Epithelial cell of proximal tubule (primary cell): ENCODE measurements around the gene RAB40C. TPM values are rescaled to one million over a fixed set of nuclear protein-coding genes. Genes with fewer than 3 reads are reported as not detected.
A peak's percentile ranks its signal among the peaks of the same experiment; 100 is the strongest.

Experiments
- DNase-seq: peaks from one replicate; pipeline ENCODE4 v3.0.0-alpha.2; 2011; ENCODE audit warnings: low read depth
- H3K4me3 ChIP-seq: 2 replicates; pipeline ENCODE4 v1.5.1; 2011; ENCODE audit warnings: low read depth, mild to moderate bottlenecking, low read length
- total RNA-seq: library from RNA; depleted of rRNA; stranded (reverse); fragments of >200 nt; gene quantifications from 2 replicates; pipeline ENCODE4 v1.2.3, GENCODE V29; 2015
- TF ChIP-seq, protein P1 (sequence below): conservative IDR thresholded peaks from 2 replicates; pipeline ENCODE4 v1.5.1; 2012; ENCODE audit warnings: low read depth, mild to moderate bottlenecking, low read length

Gene RAB40C
- total RNA-seq, 1 donor from 2014 or later = 9.9 TPM

DNA sequence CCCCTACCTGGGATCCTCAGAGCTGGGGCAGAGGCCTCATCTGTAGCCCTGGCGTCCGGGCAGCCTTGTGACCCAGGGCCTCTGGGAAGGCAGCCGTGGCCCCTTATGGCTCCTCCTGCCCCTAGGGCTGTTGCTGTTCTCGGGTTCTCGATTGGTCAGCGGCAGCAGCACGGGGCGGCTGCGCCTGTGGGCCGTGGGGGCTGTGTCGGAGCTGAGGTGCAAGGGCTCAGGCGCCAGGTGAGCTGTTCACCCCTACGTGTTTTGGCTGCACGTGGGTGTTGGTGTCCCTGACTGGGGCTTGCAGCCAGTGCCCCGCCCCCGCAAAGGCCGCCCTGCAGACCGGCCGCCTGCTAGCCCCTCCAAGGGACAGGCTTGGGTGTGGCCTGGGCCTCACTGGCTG lies 72.2 kb downstream of the RAB40C start:
- no peak overlapping the region for H3K4me3 ChIP-seq
- TF ChIP-seq, protein P1, sequence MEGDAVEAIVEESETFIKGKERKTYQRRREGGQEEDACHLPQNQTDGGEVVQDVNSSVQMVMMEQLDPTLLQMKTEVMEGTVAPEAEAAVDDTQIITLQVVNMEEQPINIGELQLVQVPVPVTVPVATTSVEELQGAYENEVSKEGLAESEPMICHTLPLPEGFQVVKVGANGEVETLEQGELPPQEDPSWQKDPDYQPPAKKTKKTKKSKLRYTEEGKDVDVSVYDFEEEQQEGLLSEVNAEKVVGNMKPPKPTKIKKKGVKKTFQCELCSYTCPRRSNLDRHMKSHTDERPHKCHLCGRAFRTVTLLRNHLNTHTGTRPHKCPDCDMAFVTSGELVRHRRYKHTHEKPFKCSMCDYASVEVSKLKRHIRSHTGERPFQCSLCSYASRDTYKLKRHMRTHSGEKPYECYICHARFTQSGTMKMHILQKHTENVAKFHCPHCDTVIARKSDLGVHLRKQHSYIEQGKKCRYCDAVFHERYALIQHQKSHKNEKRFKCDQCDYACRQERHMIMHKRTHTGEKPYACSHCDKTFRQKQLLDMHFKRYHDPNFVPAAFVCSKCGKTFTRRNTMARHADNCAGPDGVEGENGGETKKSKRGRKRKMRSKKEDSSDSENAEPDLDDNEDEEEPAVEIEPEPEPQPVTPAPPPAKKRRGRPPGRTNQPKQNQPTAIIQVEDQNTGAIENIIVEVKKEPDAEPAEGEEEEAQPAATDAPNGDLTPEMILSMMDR = no peak
- DNase-seq = no peak

DNA sequence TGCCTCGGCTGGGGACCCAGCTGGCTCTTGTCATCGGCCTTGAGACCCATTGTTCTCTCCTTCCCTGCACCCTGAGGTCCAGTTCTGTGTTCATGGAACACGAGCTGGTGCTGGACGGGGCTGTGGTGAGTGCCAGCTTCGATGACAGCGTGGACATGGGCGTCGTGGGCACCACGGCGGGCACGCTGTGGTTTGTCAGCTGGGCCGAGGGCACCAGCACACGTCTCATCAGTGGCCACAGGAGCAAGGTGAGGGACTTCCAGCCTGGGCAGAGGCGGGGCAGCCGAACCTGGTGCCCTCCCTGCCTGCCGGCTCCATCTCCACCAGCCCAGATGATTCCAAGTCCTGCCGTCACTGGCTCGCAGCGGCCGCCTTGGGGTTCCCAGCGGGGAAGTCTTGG lies 72.7 kb downstream of the RAB40C start:
- H3K4me3 ChIP-seq = no peak overlapping the region
- TF ChIP-seq, protein P1 = no peak
- no peak for DNase-seq

DNA sequence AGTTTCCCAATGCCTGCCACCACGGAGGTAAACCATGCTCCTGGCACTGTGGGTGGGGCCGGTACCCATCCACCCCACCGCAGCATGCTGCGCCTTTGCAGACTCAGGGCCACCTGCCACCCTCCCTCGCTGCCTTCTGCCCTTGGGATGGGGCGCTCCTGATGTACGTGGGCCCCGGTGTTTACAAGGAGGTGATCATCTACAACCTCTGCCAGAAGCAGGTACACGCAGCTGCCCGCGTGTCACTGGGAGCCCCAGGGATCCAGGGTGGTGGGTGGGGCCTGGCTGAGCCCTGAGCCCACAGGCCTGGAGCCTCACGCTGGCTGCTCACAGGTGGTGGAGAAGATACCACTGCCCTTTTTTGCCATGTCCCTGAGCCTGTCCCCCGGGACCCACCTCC lies 76.7 kb downstream of the RAB40C start:
- H3K4me3 ChIP-seq = no peak overlapping the region
- DNase-seq = no peak
- TF ChIP-seq, protein P1 = no peak

DNA sequence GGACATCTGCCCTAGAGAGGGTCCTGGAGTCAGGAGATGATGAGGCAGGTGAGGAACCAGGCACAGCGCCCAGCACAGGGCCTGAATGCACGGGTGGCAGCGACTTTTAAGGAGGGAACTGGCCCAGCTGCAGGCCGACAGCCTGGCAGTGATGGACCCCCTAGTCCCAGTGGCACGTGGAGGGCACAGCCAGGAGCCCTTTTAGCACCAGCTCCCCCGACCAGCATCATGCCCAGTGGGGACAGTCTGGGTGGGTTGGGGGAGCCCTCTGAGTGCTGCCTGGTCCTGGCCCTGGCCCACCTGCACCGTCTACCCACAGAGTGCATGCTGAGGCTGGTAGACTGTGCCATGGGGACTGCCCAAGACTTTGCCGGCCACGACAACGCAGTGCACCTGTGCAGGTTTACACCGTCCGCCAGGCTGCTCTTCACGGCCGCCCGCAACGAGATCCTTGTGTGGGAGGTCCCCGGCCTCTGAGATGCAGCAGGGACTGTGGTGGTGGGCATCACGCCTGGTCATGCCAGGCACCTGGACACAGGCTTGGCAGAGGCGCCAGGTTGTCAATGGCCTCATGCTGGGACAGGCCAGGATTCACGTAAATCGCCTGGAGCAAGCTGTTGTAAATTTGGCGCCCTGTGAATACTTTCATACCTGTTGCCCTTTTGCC lies 77.4 kb downstream of the RAB40C start:
- H3K4me3 ChIP-seq = no peak overlapping the region
- TF ChIP-seq, protein P1 = no peak
- DNase-seq = no peak

DNA sequence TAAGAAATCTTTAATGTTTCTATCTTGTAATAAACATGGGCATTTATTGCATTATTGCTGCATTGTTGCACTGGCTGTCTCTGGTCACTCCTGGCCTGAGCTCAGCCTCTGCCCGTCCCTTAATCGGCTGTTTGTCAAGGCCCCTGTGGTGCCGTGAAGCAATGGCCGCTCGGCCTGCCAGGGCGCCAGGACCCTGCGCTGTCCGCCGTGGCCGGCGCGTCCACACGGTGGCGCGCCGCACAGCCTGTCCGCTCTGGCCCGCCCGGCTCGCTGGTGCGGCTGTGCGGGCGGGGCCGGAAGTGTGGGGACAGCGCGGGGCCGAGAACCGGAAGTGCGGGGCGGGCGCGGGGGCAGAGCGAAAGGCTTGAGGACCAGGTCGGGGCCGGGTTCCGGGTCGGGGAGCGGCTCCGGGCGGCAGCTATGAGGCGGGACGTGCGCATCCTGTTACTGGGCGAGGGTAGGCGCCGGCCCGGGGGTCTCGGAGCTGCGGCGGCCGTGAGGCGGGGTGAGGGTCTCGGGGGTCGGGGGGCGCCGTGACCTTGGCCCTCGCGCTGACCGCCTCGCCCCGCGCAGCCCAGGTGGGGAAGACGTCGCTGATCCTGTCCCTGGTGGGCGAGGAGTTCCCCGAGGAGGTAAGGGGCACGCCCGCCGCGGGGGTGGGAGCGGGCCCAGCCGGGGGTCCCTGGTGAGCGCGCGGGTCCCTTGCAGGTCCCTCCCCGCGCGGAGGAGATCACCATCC lies 78.1 kb downstream of the RAB40C start, which contains the start of gene RHOT2:
Gene RHOT2 (plus strand): TSS at position 353 of the 739 bp plus-strand sequence. CDS start 68 bp downstream, at position 421.
- H3K4me3 ChIP-seq = peak within 1 kb of the TSS; percentile 98
- TF ChIP-seq, protein P1 = peak; percentile 69
- DNase-seq = no peak

DNA sequence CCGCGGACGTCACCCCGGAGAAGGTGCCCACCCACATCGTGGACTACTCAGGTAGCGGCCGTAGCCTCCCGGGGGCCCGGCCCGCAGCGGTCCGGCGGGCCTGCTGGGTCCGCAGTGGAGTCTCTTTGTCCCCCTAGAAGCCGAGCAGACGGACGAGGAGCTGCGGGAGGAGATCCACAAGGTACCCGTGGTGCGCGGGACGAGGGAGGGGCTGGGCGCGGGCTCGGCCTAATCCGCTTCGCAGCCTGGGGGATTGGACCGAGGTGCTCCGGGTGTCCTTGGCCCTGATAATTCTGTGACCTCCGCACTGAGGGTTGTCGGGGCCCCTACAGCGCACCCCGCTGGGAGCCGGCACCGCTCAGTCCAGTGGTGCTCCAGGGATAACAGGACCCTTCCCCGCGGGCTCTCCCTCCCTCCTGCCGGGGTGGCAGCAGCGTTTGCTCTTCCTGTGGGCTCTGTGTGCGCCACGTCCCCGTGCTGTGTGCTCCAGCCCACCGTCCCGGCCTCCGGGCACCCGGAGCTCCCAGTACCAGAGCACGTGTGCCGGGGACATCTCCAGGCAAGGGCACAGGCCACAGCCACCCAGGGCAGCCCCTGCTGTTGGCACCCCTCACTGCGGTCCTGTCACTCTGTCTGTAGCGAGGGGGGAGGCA lies 78.8 kb downstream of the RAB40C start:
- peak overlapping the region; percentile 98 for H3K4me3 ChIP-seq
- TF ChIP-seq, protein P1 = no peak
- DNase-seq = no peak
